GM18511 (cell line): ENCODE measurements around the gene ACSS2.
"Not testable (repeated sequence)": the region's sequence is repeated elsewhere in the genome, so short reads cannot be mapped to it uniquely, and the experiment has no call there.

ENCODE experiments used
- ATAC-seq: cut with Tn5 transposase; IDR thresholded peaks from one replicate; pipeline ENCODE4 v1.9.1; 2021; ENCODE audit warnings: mild to moderate bottlenecking, moderate library complexity; ENCODE audit not compliant: unreplicated experiment

ACSS2 gene

GRCh38 chr20:34873583-34874093, 2.8 kb upstream of the ACSS2 start:
- ATAC-seq = no peak

GRCh38 chr20:34874094-34874654, 2.2 kb upstream of the ACSS2 start:
- no peak for ATAC-seq

- peak; percentile 70 for ATAC-seq
These were observed 588 bp upstream of the ACSS2 start for GRCh38 chr20:34875642-34876405.

GRCh38 chr20:34880215-34880850, 3.9 kb downstream of the ACSS2 start:
- no peak for ATAC-seq

GRCh38 chr20:34880971-34881370, 4.6 kb downstream of the ACSS2 start:
- ATAC-seq = not testable (repeated sequence)

- no peak for ATAC-seq
These were observed 5.3 kb downstream of the ACSS2 start for GRCh38 chr20:34881689-34882088.

GRCh38 chr20:34883087-34883688, 6.8 kb downstream of the ACSS2 start:
- ATAC-seq = no peak

GRCh38 chr20:34883809-34884208, 7.4 kb downstream of the ACSS2 start:
- no peak for ATAC-seq

GRCh38 chr20:34884260-34884659, 7.8 kb downstream of the ACSS2 start:
- ATAC-seq = no peak

- ATAC-seq = no peak
These were observed 9.7 kb downstream of the ACSS2 start for GRCh38 chr20:34886122-34886521.

GRCh38 chr20:34887023-34887422, 10.6 kb downstream of the ACSS2 start:
- ATAC-seq = no peak

GRCh38 chr20:34888468-34888867, 12.1 kb downstream of the ACSS2 start:
- ATAC-seq = no peak

GRCh38 chr20:34891166-34892062, 15.0 kb downstream of the ACSS2 start:
- no peak for ATAC-seq

- no peak for ATAC-seq
These were observed 16.3 kb downstream of the ACSS2 start for GRCh38 chr20:34892671-34893070.

- ATAC-seq = no peak
These were observed 18.3 kb downstream of the ACSS2 start for GRCh38 chr20:34894723-34895122.

GRCh38 chr20:34895465-34895864, 19.1 kb downstream of the ACSS2 start:
- ATAC-seq = no peak

GRCh38 chr20:34896086-34896621, 19.7 kb downstream of the ACSS2 start:
- ATAC-seq = no peak

- not testable (repeated sequence) for ATAC-seq
These were observed 21.7 kb downstream of the ACSS2 start for GRCh38 chr20:34898129-34898528.

- not testable (repeated sequence) for ATAC-seq
These were observed 22.3 kb downstream of the ACSS2 start for GRCh38 chr20:34898731-34899130.

GRCh38 chr20:34904202-34904621, 27.8 kb downstream of the ACSS2 start:
- no peak for ATAC-seq
